ENCODE measurements around the gene ST3GAL3.

ST3GAL3 gene

DNA sequence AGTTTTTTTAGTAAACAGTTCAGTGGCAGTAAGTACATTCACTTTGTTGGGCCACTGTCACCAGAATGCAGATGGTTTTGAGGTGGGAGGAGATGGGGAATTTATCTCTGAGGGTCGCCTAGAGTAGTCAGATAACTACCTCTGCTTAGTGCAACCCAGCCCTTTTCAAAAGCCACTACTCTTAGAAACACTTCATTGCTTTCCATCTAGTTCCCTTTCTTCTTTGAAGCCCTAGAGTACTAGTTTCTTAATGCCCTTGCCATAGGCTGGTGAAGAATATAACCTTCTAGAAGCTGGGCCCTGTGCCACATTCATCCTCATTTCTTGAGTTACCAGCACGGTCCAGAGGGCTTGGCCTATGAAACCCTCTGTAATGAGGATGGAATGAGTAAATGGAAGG, 28.4 kb upstream of the ST3GAL3 start:
- Histone ChIP-seq H3K9ac (ENCODE audit: low read depth, low read length) (no peak overlapping the region), H3K9me3 (replicated peaks; ENCODE audit: low read length) (no peaks in the 10 kb centered on the region), H3K4me3 (ENCODE audit: low read length) (no peak overlapping the region), H3K36me3 (ENCODE audit: insufficient read depth, low read length) (peaks cover 60% of the 10 kb centered on the region), H3K4me2 (ENCODE audit: low read length) (no peak overlapping the region), H3K27me3 (ENCODE audit: control insufficient read depth, insufficient read depth, low read length) (no peaks in the 10 kb centered on the region), H3K4me1 (ENCODE audit: control insufficient read depth, insufficient read depth, low read length) (no peaks in the 10 kb centered on the region)

DNA sequence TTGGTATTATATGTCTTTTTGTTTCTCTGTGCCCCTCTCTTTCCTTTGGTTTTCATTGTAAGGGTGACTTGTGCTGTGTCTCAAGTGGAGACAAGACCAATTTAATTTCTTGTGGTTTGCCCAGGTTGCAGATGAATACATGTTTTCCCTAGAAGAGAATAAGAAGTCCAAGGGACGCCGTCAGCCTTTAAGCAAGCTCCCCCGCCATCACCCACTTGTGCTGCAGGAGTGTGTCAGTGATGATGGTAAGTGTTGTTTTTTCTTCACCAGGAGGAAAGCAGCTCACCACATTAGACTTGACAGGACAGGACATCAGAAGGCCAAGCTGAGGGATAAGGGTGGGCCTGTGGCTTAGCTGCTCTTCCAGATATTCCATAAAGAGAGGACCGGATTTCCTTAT, 23.8 kb upstream of the ST3GAL3 start:
- Histone ChIP-seq H3K4me1 (ENCODE audit: control insufficient read depth, insufficient read depth, low read length) (peaks cover 14% of the 10 kb centered on the region), H3K9ac (ENCODE audit: low read depth, low read length) (no peak overlapping the region), H3K27me3 (ENCODE audit: control insufficient read depth, insufficient read depth, low read length) (no peaks in the 10 kb centered on the region), H3K36me3 (ENCODE audit: insufficient read depth, low read length) (peaks cover 76% of the 10 kb centered on the region), H3K9me3 (replicated peaks; ENCODE audit: low read length) (no peaks in the 10 kb centered on the region), H3K4me3 (ENCODE audit: low read length) (no peak overlapping the region), H3K4me2 (ENCODE audit: low read length) (no peak overlapping the region)

DNA sequence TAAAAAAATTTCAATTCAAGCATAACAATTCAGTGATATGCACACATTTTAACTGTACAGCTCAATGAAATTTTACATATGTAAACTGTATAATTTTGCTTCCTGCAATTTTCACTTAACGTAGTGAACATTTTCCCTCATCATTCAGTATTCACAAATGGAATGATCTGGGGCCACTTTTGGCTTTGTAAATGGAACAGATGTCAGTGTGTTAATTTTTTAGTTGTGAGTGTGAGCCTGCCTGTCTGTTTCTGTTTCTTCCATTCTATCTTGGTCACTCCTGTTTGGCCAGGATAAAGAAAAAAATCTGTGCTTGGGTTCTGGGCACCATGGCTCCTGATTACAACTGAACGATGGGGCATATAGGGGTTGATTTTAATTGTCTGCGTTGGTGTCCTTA, 20.5 kb upstream of the ST3GAL3 start:
- no peaks in the 10 kb centered on the region for H3K27me3 ChIP-seq (ENCODE audit: control insufficient read depth, insufficient read depth, low read length)
- H3K36me3 ChIP-seq (ENCODE audit: insufficient read depth, low read length), result peaks cover 84% of the 10 kb centered on the region
- no peak overlapping the region for H3K4me3 ChIP-seq (ENCODE audit: low read length)
- no peak overlapping the region for H3K9ac ChIP-seq (ENCODE audit: low read depth, low read length)
- no peaks in the 10 kb centered on the region for H3K9me3 ChIP-seq (replicated peaks; ENCODE audit: low read length)
- peaks cover 23% of the 10 kb centered on the region for H3K4me1 ChIP-seq (ENCODE audit: control insufficient read depth, insufficient read depth, low read length)
- H3K4me2 ChIP-seq (ENCODE audit: low read length), result no peak overlapping the region

DNA sequence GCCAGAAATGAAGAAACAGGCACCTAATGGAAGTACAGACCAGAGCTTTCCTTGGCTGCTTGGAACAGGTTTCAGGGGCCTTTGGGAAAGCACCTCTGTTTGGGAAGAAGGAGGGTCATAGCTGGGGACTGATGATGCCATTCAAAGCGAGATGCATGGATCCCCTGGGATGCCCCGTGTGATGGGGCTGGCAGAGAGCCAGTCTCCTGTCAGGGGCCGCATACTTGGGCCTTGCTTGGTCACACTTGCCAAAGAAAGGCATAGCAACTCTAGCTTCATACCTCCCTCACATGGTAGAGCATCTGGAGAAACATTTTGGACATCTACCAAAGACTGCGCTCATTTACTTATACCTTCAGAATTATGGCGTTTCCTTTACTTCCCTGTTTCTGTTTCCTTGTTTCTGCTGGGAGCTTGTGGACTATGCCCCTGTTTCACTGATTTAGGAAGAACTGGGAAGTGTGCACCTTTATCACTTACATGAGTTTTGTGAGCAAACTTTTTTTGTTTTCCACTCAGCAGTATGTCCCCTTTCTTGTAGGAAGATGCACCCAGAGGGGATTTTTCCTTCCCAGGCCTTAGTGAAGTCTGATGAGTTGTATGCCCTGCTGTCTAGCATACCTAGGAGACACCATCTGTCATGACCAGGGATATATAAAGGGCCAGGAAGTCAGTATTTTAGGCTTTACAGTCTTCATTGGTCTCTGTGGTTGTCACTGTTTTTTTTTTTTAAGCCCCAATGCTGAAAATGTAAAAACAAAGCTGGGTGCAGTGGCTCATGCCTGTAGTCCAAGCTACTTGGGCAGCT, 19.8 kb upstream of the ST3GAL3 start:
- no peak overlapping the region for H3K4me2 ChIP-seq (ENCODE audit: low read length)
- H3K4me3 ChIP-seq (ENCODE audit: low read length), result no peak overlapping the region
- H3K27me3 ChIP-seq (ENCODE audit: control insufficient read depth, insufficient read depth, low read length), result no peaks in the 10 kb centered on the region
- peaks cover 88% of the 10 kb centered on the region for H3K36me3 ChIP-seq (ENCODE audit: insufficient read depth, low read length)
- H3K9me3 ChIP-seq (replicated peaks; ENCODE audit: low read length), result no peaks in the 10 kb centered on the region
- no peak overlapping the region for H3K9ac ChIP-seq (ENCODE audit: low read depth, low read length)
- H3K4me1 ChIP-seq (ENCODE audit: control insufficient read depth, insufficient read depth, low read length), result peaks cover 23% of the 10 kb centered on the region

DNA sequence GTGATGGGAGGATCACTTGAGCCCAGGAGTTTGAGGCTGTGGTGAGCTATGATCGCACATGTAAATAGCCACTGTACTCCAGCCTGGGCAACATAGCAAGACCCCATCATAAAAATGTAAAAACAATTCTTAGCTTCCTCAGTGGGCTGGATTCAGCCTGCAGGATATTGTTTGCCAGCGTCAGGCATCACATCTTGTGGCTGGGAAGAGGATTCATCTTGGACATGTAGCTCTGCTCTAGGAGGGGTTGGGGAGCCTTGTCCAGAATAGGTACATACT, 19.3 kb upstream of the ST3GAL3 start:
- Histone ChIP-seq H3K9me3 (replicated peaks; ENCODE audit: low read length) (no peaks in the 10 kb centered on the region), H3K4me3 (ENCODE audit: low read length) (no peak overlapping the region), H3K36me3 (ENCODE audit: insufficient read depth, low read length) (peaks cover 90% of the 10 kb centered on the region), H3K4me1 (ENCODE audit: control insufficient read depth, insufficient read depth, low read length) (peaks cover 23% of the 10 kb centered on the region), H3K27me3 (ENCODE audit: control insufficient read depth, insufficient read depth, low read length) (no peaks in the 10 kb centered on the region), H3K9ac (ENCODE audit: low read depth, low read length) (no peak overlapping the region), H3K4me2 (ENCODE audit: low read length) (peak overlapping the region; percentile 37)

DNA sequence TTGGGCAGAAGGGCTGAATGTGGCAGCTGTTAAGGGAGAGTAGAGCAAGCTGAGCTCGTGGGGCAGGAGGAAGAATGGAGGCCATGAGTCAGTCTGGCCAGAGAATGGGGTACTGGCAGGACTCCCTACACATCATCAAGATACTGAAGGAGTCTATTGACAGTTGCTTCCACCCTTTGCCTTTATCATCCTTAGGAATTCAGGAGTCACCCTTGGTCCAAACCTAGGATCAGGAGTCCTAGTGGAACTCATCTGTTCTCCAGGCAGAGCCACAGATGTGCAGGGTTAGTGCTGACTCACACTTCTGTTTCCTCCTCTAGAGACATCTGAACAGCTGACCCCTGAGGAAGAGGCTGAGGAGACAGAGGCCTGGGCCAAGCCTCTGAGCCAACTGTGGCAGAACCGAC, 18.7 kb upstream of the ST3GAL3 start:
- peaks cover 90% of the 10 kb centered on the region for H3K36me3 ChIP-seq (ENCODE audit: insufficient read depth, low read length)
- no peak overlapping the region for H3K9ac ChIP-seq (ENCODE audit: low read depth, low read length)

DNA sequence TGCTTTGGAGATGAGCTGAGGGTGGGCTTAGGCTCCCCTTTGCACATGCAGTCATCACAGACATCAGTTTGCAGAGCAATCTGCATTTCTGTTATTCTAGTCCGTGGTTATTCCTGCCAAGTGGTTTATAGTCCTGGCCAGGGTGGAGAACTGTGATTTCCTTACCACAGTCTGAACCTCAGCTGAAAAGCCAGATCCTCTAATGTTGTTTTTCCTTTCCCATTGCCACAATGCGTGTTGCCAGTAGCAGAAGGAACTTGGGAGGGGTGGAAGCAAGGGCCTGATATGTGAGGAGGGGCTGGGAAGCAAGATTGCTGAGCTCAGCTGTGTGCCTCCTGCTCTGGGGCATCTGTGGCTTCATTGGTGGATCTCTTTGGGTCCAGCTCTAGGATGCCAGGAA, 18.0 kb upstream of the ST3GAL3 start:
- H3K4me3 ChIP-seq (ENCODE audit: low read length), result no peak overlapping the region
- H3K4me1 ChIP-seq (ENCODE audit: control insufficient read depth, insufficient read depth, low read length), result peaks cover 23% of the 10 kb centered on the region
- peaks cover 89% of the 10 kb centered on the region for H3K36me3 ChIP-seq (ENCODE audit: insufficient read depth, low read length)
- no peak overlapping the region for H3K4me2 ChIP-seq (ENCODE audit: low read length)
- no peak overlapping the region for H3K9ac ChIP-seq (ENCODE audit: low read depth, low read length)
- no peaks in the 10 kb centered on the region for H3K9me3 ChIP-seq (replicated peaks; ENCODE audit: low read length)
- H3K27me3 ChIP-seq (ENCODE audit: control insufficient read depth, insufficient read depth, low read length), result no peaks in the 10 kb centered on the region

More for the DNA sequence above, 18.7 kb upstream of the ST3GAL3 start:
- Histone ChIP-seq H3K4me3 (ENCODE audit: low read length) (no peak overlapping the region), H3K27me3 (ENCODE audit: control insufficient read depth, insufficient read depth, low read length) (no peaks in the 10 kb centered on the region), H3K9me3 (replicated peaks; ENCODE audit: low read length) (no peaks in the 10 kb centered on the region), H3K4me2 (ENCODE audit: low read length) (peak overlapping the region; percentile 37), H3K4me1 (ENCODE audit: control insufficient read depth, insufficient read depth, low read length) (peaks cover 23% of the 10 kb centered on the region)

DNA sequence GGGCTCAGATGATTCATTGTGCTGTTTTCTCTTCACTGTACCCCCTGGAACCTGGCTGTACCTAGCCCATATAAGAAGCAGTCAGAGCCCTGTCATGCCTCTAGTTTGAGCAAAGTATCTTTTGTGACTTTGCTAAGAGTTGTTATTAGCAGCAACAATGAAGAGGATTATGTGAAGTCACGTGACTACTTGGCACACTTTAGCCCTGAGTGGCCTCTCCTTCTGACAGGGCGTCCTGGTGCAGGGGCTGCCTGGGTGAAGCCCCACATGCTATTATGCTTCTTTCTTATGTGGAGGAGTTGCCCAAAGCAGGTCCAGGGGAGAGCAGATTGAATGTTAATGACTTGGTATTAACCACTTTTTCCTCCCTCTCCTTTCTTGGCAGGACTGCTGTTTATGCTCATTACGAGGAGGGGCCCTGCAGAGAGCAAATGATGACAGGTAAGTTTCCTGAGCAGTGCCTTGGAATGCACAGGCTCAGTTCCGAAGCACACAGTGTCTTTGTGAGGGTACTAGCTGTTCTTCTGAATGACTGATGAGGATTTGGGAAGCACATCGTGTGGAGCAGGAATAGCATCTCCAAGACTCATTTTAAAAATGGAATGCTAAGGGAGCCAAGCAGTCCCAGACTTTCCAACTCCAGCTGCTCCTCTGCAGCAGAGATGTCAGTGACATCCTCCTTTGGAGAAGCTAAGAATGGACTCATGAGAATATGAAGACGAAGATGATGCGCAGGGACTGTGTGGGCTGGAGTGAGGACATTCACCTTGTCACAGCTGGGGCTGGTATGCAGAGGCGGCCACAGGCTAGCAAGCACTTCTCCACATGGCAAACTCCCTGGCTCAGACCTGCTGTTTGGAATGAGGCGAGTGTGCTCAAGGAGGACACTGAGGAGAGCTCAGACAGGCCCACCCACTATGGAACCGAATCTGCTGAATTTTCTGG, 15.2 kb upstream of the ST3GAL3 start:
- no peak overlapping the region for H3K4me2 ChIP-seq (ENCODE audit: low read length)

DNA sequence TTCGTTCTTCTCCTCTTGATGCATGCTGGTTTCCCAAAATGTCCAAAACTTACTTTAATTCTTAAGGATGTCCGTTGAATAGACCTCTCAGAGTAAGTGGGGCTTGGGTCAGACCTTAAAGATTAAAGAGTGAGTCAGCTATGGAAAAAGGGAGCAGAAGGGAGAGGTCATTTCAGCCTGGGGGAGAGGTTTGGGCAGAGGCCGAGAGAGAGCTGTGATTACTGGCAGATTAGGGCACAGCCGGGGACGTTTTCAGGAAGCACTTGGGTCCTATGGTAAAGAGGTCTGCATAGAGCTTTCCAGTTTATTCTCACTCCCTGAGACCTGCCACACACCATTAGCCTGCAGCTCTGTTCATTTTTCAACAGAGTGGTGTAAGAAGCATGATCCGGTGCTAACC, 14.0 kb upstream of the ST3GAL3 start:
- Histone ChIP-seq H3K4me2 (ENCODE audit: low read length) (no peak overlapping the region), H3K4me3 (ENCODE audit: low read length) (no peak overlapping the region), H3K9me3 (replicated peaks; ENCODE audit: low read length) (no peaks in the 10 kb centered on the region), H3K9ac (ENCODE audit: low read depth, low read length) (no peak overlapping the region), H3K4me1 (ENCODE audit: control insufficient read depth, insufficient read depth, low read length) (peaks cover 11% of the 10 kb centered on the region), H3K36me3 (ENCODE audit: insufficient read depth, low read length) (peaks cover 96% of the 10 kb centered on the region), H3K27me3 (ENCODE audit: control insufficient read depth, insufficient read depth, low read length) (no peaks in the 10 kb centered on the region)

More for the DNA sequence above, 15.2 kb upstream of the ST3GAL3 start:
- Histone ChIP-seq H3K4me3 (ENCODE audit: low read length) (no peak overlapping the region), H3K9me3 (replicated peaks; ENCODE audit: low read length) (no peaks in the 10 kb centered on the region), H3K36me3 (ENCODE audit: insufficient read depth, low read length) (peaks cover 96% of the 10 kb centered on the region), H3K27me3 (ENCODE audit: control insufficient read depth, insufficient read depth, low read length) (no peaks in the 10 kb centered on the region), H3K9ac (ENCODE audit: low read depth, low read length) (no peak overlapping the region), H3K4me1 (ENCODE audit: control insufficient read depth, insufficient read depth, low read length) (peaks cover 23% of the 10 kb centered on the region)

DNA sequence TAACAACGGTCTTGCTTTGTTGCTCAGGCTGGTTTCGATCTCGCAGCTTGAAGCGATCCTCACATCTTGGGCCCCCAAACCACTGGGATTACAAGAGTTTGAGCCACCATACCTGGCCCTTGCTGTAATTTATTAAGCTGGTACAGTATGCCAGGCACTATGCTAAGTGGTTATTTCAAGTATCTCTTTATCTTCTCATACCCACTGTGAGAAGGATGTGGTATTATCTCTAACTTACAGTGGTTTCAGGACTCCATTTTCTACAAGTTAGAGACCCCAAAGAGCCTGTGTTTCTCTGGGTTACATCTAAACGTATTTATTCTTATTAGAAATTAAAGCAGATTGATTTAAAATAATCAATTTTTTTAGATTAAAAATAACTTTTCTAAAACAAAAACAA, 8.1 kb upstream of the ST3GAL3 start:
- no peak overlapping the region for H3K4me2 ChIP-seq (ENCODE audit: low read length)
- H3K9ac ChIP-seq (ENCODE audit: low read depth, low read length), result no peak overlapping the region
- H3K36me3 ChIP-seq (ENCODE audit: insufficient read depth, low read length), result peaks cover 86% of the 10 kb centered on the region
- no peaks in the 10 kb centered on the region for H3K4me1 ChIP-seq (ENCODE audit: control insufficient read depth, insufficient read depth, low read length)
- no peaks in the 10 kb centered on the region for H3K9me3 ChIP-seq (replicated peaks; ENCODE audit: low read length)
- H3K4me3 ChIP-seq (ENCODE audit: low read length), result no peak overlapping the region
- no peaks in the 10 kb centered on the region for H3K27me3 ChIP-seq (ENCODE audit: control insufficient read depth, insufficient read depth, low read length)

DNA sequence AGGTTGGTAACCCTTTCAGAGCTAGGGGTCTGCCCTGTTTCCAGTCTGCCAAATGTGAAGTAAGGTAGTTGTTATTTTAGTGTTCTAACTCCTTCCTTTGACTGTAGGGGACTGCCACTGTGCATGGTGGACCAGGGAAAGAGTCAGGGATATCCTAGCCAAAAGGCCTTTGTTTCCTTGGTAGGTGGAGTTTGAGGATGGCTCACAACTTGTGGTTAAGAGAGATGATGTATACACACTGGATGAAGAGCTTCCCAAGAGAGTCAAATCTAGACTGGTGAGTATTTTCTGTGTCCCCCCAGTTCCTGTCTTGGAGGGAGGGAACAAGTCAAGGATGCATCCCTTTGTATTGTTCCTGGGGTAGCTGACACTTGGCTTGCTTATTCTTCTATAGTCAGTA, 3.5 kb upstream of the ST3GAL3 start:
- H3K4me2 ChIP-seq (ENCODE audit: low read length), result no peak overlapping the region
- H3K27me3 ChIP-seq (ENCODE audit: control insufficient read depth, insufficient read depth, low read length), result no peaks in the 10 kb centered on the region
- H3K9ac ChIP-seq (ENCODE audit: low read depth, low read length), result no peak overlapping the region
- no peak overlapping the region for H3K4me3 ChIP-seq (ENCODE audit: low read length)
- peaks cover 56% of the 10 kb centered on the region for H3K36me3 ChIP-seq (ENCODE audit: insufficient read depth, low read length)
- H3K9me3 ChIP-seq (replicated peaks; ENCODE audit: low read length), result no peaks in the 10 kb centered on the region
- peaks cover 17% of the 10 kb centered on the region for H3K4me1 ChIP-seq (ENCODE audit: control insufficient read depth, insufficient read depth, low read length)
